Ascending aorta (tissue), 2 donors: ENCODE results near the gene DHRS11. TPM values are rescaled to one million over a fixed set of nuclear protein-coding genes. Genes with fewer than 3 reads are reported as not detected.

Source experiments
- DNase-seq, 2 donors: peaks; one replicate each; pipeline ENCODE4 v3.0.0-alpha.2; 2019; ENCODE audit warnings: low spot score in 2 of 2
- H3K27ac ChIP-seq, 2 donors: fragments of 200-600 bp; sonication (generic); one replicate each; pipeline ENCODE4 v1.5.1; 2016 to 2017; ENCODE audit warnings: mild to moderate bottlenecking in 1 of 2
- H3K27me3 ChIP-seq: fragments of 200-600 bp; sonication (generic); one replicate; pipeline ENCODE4 v1.5.1; 2017
- H3K36me3 ChIP-seq, 2 donors: fragments of 200-600 bp; sonication (generic); one replicate each; pipeline ENCODE4 v1.5.1; 2016
- H3K4me1 ChIP-seq, 2 donors: fragments of 200-600 bp; sonication (generic); one replicate each; pipeline ENCODE4 v1.5.1; 2016 to 2017; ENCODE audit warnings: mild to moderate bottlenecking in 1 of 2
- H3K4me3 ChIP-seq, 2 donors: fragments of 200-600 bp; sonication (generic); one replicate each; pipeline ENCODE4 v1.5.1; 2016 to 2017; ENCODE audit warnings: mild to moderate bottlenecking in 1 of 2
- H3K9me3 ChIP-seq, 2 donors: fragments of 200-600 bp; sonication (generic); one replicate each; pipeline ENCODE4 v1.5.1; 2016
- intact Hi-C: fragments of 100-400 bp; cut with DNase I; formaldehyde crosslinking; loops from one replicate; pipeline ENCODE4 v1.15.1; 2023
- total RNA-seq: library from RNA; depleted of rRNA; stranded (reverse); fragments of >200 nt; gene quantifications from one replicate; pipeline ENCODE4 v1.1.0, GENCODE V29; 2016
- TF ChIP-seq, protein P1 (sequence below), 3 experiments: fragments of 200-600 bp in 2 of 3; fragments of 450-650 bp in 1 of 3; sonication (generic) in 2 of 3; IDR thresholded peaks; one replicate each; pipeline ENCODE4 v1.5.1; 2016 to 2019; ENCODE audit warnings: antibody characterized with exemption in 3 of 3, mild to moderate bottlenecking in 1 of 3, moderate library complexity in 1 of 3

Gene DHRS11
- total RNA-seq, 1 donor from 2014 or later, result 11.8 TPM

DNA sequence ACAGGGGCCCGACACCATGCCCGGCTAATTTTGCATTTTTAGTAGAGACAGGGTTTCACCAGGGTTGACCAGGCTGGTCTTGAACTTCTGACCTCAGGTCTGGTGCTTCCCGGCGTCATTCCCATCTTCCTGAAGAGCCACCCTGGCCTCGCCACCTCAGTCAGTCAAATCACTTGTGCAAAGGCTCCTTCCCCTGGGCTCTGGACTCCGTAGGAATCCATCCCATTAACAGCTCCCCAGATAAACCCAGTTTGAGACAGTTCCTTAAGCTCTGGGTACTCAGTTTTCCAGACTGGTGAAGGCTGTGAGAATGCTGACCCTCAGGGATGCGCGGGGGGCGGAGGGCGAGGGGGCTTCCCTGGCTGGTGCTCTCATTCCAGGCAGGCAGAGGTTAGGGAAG lies 49.2 kb downstream of the DHRS11 start:
- no peaks in the 10 kb centered on the region for H3K36me3 ChIP-seq
- TF ChIP-seq, protein P1, sequence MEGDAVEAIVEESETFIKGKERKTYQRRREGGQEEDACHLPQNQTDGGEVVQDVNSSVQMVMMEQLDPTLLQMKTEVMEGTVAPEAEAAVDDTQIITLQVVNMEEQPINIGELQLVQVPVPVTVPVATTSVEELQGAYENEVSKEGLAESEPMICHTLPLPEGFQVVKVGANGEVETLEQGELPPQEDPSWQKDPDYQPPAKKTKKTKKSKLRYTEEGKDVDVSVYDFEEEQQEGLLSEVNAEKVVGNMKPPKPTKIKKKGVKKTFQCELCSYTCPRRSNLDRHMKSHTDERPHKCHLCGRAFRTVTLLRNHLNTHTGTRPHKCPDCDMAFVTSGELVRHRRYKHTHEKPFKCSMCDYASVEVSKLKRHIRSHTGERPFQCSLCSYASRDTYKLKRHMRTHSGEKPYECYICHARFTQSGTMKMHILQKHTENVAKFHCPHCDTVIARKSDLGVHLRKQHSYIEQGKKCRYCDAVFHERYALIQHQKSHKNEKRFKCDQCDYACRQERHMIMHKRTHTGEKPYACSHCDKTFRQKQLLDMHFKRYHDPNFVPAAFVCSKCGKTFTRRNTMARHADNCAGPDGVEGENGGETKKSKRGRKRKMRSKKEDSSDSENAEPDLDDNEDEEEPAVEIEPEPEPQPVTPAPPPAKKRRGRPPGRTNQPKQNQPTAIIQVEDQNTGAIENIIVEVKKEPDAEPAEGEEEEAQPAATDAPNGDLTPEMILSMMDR (IDR thresholded peaks at IDR 0.05), result no peak
- no peaks in the 10 kb centered on the region for H3K9me3 ChIP-seq
- no peak overlapping the region for H3K27ac ChIP-seq
- H3K27me3 ChIP-seq, result peaks cover 10% of the 10 kb centered on the region
- no peak overlapping the region for H3K4me3 ChIP-seq
- intact Hi-C loops, result no loop called here
- DNase-seq, result no peak
- H3K4me1 ChIP-seq, result peaks cover 6 to 7% of the 10 kb centered on the region in 2 donors

DNA sequence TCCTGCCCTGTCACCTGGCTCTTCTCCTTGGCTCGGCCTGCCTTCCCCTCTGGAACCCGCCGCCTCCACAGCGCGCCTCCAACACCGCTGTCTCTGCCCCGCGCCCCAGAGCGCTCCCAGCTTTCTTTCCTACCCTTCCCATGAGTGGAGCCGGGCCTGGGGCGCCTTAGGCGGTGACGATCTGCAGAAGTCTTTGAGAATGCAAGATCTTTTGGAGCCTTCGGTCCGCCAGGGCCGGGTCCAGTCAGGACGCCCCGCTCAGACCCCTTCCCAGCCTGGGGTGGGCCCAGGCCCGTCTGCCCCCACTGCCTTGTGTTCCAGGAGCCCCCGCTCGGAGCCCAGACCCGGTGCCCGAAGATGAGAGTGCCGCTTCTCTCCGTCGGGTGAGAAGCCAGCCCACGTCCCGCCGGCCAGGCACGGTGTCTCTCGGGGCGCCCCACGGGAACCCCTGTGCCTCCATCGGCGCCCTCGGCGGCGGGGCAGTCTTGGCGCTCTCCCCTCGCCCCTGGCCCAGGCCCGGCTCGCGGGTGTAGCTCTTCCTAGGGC lies 49.7 kb downstream of the DHRS11 start:
- TF ChIP-seq, protein P1 (IDR thresholded peaks at IDR 0.05), result no peak
- Histone ChIP-seq H3K9me3 (no peaks in the 10 kb centered on the region), H3K4me3 (peak overlapping the region; percentile 44 to 63), H3K36me3 (no peaks in the 10 kb centered on the region), H3K27ac (no peak overlapping the region), H3K27me3 (peaks cover 10% of the 10 kb centered on the region), H3K4me1 (peaks cover 6 to 7% of the 10 kb centered on the region in 2 donors)
- no peak for DNase-seq
- intact Hi-C loops, result no loop called here

DNA sequence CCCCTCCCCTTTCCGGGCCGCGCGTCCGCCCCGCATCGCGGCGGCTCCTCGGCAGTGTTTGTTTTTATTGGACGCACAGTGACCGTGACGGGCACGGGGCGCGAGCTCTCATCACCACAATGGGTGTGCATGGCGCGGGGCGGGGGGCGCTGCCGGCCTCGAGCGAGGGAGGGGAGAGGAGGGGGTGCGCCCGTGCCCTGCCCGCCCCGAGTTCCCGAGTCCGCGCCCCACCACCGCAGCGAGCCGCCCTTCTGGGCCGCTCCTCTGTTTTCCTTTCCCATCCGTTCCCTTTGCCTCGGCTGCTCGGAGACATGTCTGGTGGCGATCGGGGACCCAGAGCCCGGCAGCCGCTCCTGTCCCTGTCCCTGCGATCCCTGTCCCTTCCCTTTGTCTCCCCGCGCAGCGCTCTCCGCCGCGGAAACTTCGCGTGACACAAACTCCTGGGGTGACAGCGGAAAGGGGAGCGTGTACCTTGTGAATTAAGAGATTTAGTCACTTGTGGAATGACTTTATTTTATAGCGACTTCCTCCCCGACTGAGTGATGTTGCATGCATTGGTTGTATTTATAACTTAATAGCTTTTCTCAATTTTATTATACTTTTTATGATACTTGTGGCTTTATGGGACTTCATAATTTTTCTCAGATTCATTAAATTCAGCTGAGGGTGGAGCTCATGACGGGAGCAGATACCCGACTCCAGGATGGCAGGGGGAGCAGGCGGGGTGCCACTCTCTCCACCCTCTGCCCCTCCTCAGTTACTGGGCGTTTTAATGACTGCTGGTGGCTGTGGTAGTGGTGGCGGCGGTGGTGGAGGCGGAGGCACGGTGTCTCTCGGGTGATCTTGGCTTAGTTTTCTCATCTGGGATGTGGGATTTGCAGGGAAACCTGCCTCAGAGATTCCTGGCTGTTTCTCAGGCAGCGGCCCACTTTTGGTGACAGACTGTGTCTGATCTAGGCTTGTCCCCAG lies 50.5 kb downstream of the DHRS11 start:
- peaks cover 6 to 7% of the 10 kb centered on the region in 2 donors for H3K4me1 ChIP-seq
- intact Hi-C loops, result no loop called here
- TF ChIP-seq, protein P1 (IDR thresholded peaks at IDR 0.05), result no peak

DNA sequence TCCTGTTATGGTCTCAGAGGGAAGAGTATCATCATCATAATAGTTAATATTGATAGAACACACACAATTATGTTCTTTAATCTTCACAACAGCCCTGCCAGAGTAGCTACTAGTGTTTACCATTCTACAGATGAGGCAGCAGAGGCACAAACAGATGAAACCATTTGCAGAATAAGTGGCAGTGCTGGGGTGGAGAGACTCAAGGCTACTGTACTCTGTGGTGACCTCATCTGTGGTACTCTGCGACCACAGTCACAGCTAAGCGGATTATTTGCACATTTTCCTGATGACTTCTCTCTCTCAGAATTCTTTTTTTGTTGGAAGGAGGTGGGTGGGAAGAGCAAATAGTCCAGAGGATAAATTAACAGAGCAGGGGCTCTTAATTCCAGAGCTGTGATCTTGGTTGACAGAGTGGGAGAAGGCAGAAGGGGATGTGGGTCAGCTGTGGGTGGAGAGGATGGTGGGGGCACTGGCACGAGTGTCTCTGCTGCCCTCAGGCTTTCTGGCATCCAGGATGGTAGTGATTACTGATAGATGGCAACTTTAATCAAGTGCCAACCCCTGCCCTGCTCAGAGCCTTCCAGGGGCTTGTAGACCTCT lies 51.5 kb downstream of the DHRS11 start:
- Histone ChIP-seq H3K4me3 (no peak overlapping the region), H3K36me3 (no peaks in the 10 kb centered on the region), H3K9me3 (no peaks in the 10 kb centered on the region), H3K27ac (no peak overlapping the region), H3K4me1 (peaks cover 6 to 7% of the 10 kb centered on the region in 2 donors), H3K27me3 (peaks cover 10% of the 10 kb centered on the region)
- TF ChIP-seq, protein P1 (IDR thresholded peaks at IDR 0.05), result no peak
- intact Hi-C loops, result no loop called here
- DNase-seq, result no peak

More for the DNA sequence above, 50.5 kb downstream of the DHRS11 start:
- no peak for DNase-seq
- H3K4me3 ChIP-seq, result peak overlapping the region; percentile 44 to 63
- H3K36me3 ChIP-seq, result no peaks in the 10 kb centered on the region
- H3K9me3 ChIP-seq, result no peaks in the 10 kb centered on the region
- H3K27ac ChIP-seq, result no peak overlapping the region
- peaks cover 10% of the 10 kb centered on the region for H3K27me3 ChIP-seq

DNA sequence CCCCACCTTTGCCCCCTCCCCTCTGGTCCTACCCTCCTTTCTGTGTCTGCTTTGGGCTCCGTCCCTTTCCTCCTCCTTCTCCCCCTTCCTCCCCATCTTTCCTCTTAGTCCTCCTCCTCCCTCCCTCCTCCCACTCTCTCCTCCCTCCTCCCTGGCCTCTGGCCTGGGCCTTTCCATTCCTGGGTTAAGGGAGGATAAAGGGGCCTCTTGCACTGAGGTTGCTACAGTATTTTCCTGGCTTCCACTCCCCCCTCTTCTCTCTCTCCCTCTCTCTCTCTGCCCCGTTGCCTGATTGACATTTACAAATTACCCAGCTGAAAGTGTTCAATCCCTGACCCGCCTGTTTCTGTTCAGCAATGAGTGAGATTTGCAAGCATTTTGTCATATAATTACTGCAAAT lies 53.7 kb downstream of the DHRS11 start:
- Histone ChIP-seq H3K9me3 (no peaks in the 10 kb centered on the region), H3K27ac (no peak overlapping the region), H3K27me3 (peaks cover 10% of the 10 kb centered on the region), H3K4me3 (no peak overlapping the region), H3K36me3 (no peaks in the 10 kb centered on the region), H3K4me1 (peaks cover 6 to 7% of the 10 kb centered on the region in 2 donors)
- TF ChIP-seq, protein P1 (IDR thresholded peaks at IDR 0.05), result no peak
- no peak for DNase-seq
- intact Hi-C loops, result no loop called here
